ENCODE measurements around the gene DCLRE1C.
"Not testable (repeated sequence)": the region's sequence is repeated elsewhere in the genome, so short reads cannot be mapped to it uniquely, and the experiment has no call there.

Gene DCLRE1C

DNA sequence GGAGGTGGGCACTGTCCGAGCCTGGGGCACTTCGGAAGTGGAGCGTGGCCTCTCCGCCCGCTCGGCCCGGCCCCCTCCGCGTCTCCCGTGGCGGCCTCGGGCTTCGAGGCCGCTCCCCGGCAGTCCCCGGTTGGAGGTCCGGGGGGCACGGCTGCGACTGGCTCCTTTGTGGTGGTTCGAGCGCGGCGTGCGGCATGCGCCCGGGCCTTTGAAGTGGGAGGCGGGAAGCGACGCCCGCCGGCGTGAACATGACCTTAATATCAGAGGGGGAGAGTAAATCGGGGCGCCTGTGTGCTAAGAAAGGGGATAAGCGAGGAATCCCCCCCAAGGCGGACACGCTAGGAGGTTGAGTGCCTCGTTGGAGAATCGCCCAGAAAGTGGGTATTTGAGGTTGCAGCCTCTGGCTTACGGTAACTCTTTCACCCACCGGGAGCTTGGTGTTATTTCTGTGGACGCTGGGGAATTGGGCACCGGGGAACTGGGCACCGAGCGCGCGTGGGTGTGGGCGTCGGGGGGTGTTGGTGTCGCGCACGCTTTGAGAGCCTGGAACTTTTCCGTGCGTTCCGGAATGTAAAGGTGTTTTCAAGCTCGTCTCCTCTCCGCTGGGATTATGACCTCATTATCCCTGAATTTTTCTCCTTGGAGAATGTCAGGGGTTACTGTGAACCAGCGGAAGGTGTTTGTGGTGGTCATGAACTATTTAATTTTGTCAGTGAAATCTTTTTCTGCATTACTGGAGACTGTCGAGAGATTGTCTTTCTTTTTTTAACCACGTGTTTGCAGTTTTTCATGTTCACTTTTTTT, 74.6 kb downstream of the DCLRE1C start:
- no peak for DNase-seq

DNA sequence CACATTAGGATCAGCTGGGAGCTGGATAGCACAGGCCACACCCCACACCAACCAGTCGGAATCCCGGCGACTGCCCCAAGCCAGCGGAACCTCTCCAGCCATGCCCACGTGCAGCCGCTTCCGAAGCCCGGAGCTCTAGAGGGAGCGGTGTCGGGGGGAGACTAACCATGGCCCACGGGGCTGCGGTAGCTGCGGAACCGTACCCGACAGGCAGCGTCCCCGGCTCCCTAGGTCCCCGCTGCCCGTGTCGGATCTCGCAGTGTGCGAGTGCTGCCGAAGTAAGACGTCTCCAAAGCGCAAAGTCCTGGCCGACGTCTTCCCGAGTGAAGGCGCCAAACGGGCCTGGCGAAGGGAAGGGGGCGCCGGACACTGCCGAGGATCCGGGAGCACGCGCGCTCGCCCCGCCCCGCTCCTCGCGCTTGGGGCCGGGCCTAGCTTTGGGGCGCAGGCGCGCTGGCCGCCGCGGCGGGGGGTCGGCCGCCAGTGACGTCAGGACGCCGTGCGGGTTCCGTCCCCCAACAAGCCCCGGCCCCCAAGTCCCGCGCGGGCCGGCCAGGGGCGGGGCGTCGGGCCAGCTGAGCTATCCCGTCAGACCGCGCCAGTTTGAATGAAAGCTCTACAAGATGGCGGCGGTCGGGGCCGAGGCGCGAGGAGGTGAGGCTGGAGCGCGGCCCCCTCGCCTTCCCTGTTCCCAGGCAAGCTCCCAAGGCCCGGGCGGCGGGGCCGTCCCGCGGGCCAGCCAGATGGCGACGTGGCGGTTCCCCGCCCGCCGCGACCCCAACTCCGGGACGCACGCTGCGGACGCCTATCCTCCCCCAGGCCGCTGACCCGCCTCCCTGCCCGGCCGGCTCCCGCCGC, 75.4 kb downstream of the DCLRE1C start, which contains the start of gene SUV39H2:
SUV39H2 (plus strand) TSS at position 601 of the 858 bp plus-strand sequence; CDS start at position 624, 23 bp downstream.
- peak; percentile 84 for DNase-seq

- DNase-seq, result no peak
Measured at GRCh38 chr10:14876764-14877163, 77.1 kb downstream of the DCLRE1C start.

- DNase-seq, result no peak
Measured at GRCh38 chr10:14875941-14876340, 78.0 kb downstream of the DCLRE1C start.

DNA sequence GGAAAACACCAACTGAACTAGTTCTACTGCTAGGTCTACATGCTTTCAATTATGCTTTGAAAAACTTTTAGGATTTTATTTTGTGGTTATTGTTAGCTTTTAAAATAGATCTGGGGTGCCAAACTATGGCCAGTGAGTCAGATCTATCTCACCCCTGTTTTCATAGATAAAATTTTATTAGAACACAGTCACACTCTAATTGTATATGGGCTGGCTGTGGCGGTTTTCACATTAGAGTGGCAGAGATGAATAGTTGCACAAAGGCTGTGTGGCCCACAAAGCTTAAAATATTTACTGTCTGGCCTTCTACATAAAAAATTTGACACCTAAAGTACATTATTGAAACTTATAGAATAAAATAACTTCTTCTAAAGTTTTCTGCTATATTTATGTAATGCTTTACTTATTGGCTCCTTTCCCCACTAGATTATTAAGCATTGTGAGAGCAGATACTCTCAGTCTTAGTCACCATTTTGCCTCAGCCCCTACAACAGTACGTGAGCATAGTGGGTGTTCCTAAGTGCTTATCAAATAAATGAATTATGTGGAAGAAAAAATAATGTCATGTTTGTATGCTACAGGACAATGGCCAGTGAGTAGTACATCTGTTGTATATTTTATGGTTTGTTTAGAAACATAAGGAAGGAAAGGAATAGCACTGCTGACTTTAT, 80.7 kb downstream of the DCLRE1C start:
- no peak for DNase-seq

GRCh38 chr10:14864871-14865270, 89.0 kb downstream of the DCLRE1C start:
- DNase-seq, result not testable (repeated sequence)

- not testable (repeated sequence) for DNase-seq
Measured at GRCh38 chr10:14864466-14864865, 89.4 kb downstream of the DCLRE1C start.

- DNase-seq, result no peak
Measured at GRCh38 chr10:14860791-14861190, 93.1 kb downstream of the DCLRE1C start.

DNA sequence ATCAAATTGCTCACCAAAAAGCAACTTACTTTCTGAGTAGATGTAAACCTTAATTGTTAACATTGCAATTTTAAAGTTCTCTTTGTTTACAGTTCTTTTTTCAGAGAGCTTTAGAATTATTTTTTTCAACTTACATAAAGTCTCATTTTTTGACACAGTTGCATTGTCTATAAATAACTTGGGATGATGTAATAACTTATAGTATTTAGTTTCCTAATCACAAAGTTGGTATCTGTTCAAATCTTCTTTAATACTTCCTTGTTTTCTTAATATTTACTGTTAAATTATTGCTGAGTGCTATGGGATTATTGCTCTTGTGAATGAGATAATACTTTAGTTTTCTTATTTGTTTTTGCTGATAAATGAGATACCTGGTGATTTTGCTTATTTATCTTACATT, 94.1 kb downstream of the DCLRE1C start:
- DNase-seq, result no peak

DNA sequence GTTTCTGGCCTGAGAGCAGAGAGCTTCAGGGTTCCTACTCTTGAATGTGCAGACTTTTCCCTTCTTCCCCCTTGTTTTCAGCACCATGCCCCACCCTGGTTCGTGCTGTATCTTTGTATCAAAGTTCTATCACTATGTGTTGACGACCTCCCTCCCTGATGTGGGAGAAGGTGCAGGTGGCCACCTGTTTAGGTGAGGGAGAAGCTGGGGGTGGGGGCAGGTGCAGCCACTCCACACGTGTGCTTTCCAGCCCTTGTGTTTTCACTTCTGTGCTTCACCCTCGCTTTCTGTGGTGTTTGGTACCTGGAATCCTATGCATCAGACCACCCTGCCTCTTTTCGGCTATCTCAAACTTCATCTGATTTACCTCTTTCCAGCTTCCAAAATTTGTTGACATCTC, 94.9 kb downstream of the DCLRE1C start:
- DNase-seq, result no peak

DNA sequence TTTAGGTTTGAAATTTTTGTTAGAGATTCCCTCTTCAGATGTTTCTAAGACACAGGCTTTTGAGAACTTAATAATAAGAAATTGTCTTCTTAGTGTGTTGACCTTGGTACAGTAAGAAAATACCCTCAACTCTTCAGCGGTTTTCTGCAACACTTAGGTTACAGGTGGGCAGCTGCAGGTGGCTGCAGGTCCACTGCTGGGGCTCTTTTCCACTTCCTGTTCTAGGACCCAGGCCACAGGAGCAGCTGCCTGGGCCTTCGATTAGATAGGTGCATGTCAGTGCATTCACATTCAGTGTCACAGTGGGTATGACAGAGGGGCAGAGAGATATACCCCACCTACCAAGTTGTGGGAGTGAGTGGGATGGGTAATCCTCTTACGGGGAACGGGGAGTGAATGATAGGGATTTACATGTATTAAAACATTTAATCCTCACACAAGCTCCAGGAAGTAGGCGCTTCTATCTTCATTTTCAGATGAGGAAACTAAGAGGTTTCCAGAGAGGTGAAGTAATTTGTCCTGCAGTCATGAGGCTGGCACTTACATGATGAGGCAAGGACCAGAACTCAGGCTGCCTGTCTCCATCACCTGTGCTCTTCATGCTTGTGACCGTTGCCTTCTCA, 95.4 kb downstream of the DCLRE1C start:
- no peak for DNase-seq

GRCh38 chr10:14855453-14855852, 98.4 kb downstream of the DCLRE1C start:
- no peak for DNase-seq

DNA sequence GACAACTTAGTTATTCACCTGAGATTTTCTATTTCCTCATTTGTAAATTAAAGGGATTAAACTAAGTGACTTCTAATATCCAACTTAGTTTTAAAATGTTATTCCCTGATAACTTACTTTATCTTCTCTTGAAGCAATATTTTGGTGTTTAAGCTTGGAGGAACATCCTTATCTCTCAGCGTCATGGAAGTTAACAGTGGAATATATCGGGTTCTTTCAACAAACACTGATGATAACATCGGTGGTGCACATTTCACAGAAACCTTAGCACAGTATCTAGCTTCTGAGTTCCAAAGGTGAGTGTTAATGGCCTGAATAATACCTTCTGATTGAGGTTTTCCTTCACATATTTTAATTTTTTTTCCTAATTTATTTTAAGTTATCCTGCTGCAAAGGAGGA, 101.7 kb downstream of the DCLRE1C start:
- no peak for DNase-seq

All from NCI-H446 treated with DMSO at 0.1 percent for 48 hours (cell line).